Measurements from ENCODE around the gene CDH23.

CDH23 gene

DNA sequence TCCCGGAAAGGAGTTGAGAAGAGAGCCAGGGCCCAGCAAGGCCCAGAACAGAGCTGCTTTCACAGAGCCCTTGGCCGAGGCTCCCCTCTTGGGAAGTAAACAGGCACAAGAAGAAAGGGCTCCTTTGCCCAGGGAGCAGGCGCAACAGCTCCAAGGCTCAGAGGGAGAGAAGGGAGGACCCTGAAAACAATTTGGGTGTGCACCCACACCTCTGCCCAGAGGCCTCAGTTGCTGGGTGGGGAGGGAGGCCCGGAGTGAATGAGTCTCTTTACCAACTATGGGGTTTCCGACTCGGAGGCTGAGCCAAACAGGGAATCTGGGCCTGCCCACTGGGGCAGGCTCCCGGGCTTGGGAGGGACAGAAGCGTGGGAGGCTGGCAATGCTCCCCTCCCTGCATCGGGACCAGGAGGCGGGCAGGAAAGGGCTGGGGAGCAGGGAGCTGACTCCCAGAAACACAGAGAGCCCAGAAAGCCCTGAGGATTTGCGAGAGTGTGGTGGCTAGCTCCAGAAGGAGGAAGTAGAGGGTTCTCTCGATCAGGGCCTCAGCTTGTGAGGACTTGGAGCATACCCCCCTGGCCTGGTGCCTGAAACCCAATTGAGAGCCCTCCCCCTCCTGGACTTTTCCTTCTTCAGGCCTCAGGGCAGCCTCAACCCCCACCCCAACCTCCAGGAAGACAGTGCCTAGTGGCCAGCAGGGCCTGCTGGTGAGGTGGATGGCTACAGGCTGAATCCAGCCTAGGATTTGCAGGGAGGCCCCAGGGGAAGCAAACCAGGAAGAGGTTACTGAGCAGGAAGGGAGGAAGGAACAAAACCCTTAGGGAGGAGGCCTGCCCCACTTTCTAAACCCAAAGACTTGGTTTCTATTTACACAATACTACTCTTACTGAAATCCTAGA, 316.7 kb downstream of the CDH23 start:
- no peak for TF ChIP-seq CTCF (conservative IDR thresholded peaks at IDR 0.05)
- no peak overlapping the region for H3K27ac ChIP-seq

GRCh38 chr10:71714031-71714410, 317.3 kb downstream of the CDH23 start:
- H3K27ac ChIP-seq: no peak overlapping the region

GRCh38 chr10:71714592-71714991, 317.9 kb downstream of the CDH23 start:
- no peak overlapping the region for H3K27ac ChIP-seq
- no peak for TF ChIP-seq CTCF (conservative IDR thresholded peaks at IDR 0.05)

More at GRCh38 chr10:71714031-71714410, 317.3 kb downstream of the CDH23 start:
- TF ChIP-seq CTCF (conservative IDR thresholded peaks at IDR 0.05): no peak

DNA sequence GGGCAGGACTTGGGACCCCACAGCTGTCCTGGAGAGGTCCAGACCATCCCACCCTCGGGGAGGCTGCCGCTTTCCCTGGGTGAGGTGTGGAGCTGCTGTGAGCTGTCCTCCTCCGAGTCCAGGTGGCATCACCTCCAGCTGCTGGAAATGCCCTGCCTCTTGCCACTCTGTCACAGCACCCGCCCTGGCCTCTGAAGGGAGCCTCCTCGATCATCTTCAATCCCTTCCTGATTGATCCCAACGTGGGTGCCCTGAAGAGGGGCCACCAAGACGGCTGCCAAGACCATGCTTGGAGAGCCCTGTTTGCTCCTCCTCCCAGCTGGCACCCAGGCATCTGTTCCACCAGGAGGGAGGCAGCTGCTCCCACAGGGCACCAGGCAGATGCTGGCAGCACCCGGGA, 318.3 kb downstream of the CDH23 start:
- no peak overlapping the region for H3K27ac ChIP-seq
- no peak for TF ChIP-seq CTCF (conservative IDR thresholded peaks at IDR 0.05)

DNA sequence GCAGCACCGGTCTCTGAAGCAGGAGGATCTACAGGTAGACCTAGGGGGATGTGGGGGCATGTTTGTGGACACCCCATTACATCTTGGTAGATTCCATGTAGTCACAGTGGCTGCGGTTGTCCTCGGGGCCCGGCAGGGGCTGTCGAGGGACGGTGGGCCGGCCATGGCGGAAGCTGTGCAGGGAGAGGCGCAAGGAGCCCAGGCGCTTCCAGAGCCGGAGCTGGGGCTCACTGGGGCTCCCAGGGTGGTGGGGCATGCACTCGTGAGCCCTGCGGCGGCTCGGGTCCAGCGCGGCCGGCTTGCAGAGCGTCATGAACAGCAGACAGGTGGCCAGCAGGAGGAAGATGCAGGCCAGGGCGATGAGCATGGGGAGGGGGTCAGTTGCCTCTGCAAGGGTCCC, 319.1 kb downstream of the CDH23 start:
- H3K27ac ChIP-seq: no peak overlapping the region
- TF ChIP-seq CTCF (conservative IDR thresholded peaks at IDR 0.05): no peak

GRCh38 chr10:71716426-71716825, 319.7 kb downstream of the CDH23 start:
- no peak overlapping the region for H3K27ac ChIP-seq
- TF ChIP-seq CTCF (conservative IDR thresholded peaks at IDR 0.05): no peak

DNA sequence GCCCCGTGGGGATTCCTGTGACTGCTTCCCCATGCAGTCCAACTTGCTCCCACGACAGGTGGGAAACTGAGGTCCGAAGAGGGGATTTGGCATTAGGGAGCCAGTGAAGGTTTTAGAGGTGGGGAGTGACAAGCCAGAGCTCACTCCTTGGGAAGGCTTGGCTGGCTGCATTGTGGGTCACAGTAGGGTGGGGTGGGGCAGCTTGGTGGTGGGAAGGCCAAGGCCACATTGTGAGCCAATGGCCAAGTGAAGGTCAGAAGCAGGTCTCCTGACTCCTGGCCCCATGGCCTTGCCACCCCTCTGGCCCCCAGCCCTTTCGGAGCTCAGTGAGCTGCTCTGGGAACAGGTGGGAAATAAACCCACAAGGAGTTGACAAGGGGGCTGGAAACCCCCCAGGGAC, 320.3 kb downstream of the CDH23 start:
- no peak overlapping the region for H3K27ac ChIP-seq
- no peak for TF ChIP-seq CTCF (conservative IDR thresholded peaks at IDR 0.05)

Data from VCaP (cell line).